ENCODE data around the gene TRDN.

DNA sequence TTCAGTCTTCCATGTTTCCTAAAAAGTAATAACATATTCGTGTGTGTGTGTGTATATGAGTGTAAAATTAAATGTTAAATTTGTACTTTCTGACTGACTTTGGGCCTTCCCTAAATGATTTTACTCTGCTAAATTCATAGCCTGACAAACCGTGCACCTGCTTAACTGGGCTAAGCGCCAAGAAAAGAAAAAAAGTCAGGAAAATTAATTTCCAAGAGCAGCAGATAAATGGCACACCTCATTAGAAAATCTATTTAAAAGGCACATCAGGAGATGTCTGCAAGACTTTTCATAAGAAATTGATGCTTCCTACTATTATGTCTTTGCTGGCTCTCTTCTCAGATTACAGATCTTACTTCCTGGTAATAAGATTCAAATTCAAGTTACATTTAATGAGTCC lies 72.4 kb downstream of the TRDN start:
- TF ChIP-seq, protein P1, sequence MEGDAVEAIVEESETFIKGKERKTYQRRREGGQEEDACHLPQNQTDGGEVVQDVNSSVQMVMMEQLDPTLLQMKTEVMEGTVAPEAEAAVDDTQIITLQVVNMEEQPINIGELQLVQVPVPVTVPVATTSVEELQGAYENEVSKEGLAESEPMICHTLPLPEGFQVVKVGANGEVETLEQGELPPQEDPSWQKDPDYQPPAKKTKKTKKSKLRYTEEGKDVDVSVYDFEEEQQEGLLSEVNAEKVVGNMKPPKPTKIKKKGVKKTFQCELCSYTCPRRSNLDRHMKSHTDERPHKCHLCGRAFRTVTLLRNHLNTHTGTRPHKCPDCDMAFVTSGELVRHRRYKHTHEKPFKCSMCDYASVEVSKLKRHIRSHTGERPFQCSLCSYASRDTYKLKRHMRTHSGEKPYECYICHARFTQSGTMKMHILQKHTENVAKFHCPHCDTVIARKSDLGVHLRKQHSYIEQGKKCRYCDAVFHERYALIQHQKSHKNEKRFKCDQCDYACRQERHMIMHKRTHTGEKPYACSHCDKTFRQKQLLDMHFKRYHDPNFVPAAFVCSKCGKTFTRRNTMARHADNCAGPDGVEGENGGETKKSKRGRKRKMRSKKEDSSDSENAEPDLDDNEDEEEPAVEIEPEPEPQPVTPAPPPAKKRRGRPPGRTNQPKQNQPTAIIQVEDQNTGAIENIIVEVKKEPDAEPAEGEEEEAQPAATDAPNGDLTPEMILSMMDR (IDR thresholded peaks at IDR 0.05), result no peak
- TF ChIP-seq POLR2A (IDR thresholded peaks at IDR 0.05), result no peak

Measured in body of pancreas (tissue), 4 donors.